ENCODE data around the gene MAP2K4.

Gene MAP2K4

DNA sequence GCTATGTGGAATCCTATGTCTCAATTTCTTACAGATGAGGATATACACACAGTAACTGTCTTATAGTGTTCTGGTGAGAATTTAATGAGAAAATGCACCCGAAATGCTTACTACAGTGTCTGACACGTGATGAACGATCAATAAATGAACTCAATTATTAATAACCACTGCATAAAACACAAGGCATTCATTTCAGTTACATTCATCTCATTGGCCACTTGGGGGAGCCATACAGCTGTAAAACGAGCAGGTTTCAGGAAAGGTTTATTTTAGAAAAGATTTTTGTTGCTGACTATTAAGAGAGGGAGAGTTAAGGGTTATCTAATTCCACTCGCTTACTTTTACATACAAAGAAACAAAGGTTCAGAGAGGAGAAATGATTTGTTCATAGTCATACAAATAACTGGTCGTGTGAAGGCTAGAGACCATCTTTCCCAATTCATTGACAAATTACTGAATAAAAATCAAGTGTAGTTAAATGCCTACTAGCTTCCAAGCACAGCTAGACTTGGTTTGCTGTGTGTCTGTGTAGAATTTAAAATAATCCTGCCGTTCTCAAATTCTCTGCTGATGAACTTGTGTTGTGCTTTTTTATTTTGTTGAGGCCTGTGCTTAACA lies 160.1 kb downstream of the MAP2K4 start:
- DNase-seq = no peak

DNA sequence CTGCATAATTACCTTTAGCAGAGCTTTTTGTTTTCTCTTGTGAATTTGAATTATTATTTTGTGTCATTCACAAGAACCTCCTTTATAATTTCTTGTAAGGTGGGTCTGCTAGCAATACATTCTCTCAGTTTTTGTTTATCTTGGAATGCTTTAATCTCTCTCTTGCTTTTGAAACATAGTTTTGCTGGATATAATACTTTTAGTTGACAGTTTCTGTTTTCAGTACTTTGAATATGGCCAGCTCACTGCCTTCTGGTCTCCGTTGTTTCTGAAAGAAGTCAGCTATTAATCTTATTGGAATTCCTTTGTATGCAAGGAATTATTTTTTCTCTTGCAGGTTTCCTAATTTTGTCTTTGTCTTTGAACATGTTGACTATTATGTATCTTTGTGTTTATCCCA lies 167.0 kb downstream of the MAP2K4 start:
- DNase-seq = no peak

DNA sequence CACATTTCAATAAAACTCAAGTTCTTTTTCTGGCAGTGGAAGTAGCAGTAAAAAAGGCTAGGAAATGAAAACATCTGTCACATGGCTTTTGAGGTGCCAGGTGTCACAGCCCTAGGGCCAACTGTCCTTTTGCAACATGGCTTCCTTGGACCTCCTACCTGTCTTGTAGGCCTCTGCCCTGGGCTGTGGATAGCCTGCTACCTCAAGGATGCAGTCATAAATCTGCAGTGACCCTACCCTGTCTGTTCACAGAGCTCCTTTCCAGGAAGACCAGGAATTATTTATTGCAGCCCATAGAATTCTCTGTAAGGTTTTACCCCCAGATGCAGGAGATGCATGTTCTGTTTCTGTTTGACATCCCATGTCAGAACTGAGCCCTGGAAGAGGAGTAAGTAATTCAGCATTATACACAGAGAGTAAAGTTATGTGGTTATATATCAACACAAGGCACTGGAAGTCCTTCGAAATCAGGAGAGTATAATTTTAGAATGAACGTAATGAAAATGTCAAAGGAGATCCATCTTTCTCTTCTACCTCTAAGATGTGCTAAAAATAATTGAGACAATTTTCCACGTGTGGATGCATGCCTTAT lies 172.6 kb downstream of the MAP2K4 start:
- DNase-seq = no peak
